ENCODE measurements around the gene ANKRD1.

The ANKRD1 gene

GRCh38 chr10:90888387-90888786 lies 32.5 kb downstream of the ANKRD1 start:
- no peaks in the 10 kb centered on the region for H4K20me1 ChIP-seq (ENCODE audit: insufficient read depth, low read length)
- H3K9me3 ChIP-seq (ENCODE audit: insufficient read depth, low read length), result no peaks in the 10 kb centered on the region
- no peaks in the 10 kb centered on the region for H3K79me2 ChIP-seq (ENCODE audit: low read length)
- no peak overlapping the region for H3K4me3 ChIP-seq (ENCODE audit: low read length)
- no peak overlapping the region for H3K27ac ChIP-seq (ENCODE audit: low read length)
- no peak overlapping the region for H3K9ac ChIP-seq (ENCODE audit: low read length)
- no peak overlapping the region for H3K4me2 ChIP-seq (ENCODE audit: low read length)
- H3K4me1 ChIP-seq (ENCODE audit: low read length), result no peaks in the 10 kb centered on the region
- H2AFZ ChIP-seq (ENCODE audit: low read depth, low read length), result no peak overlapping the region
- TF ChIP-seq CTCF (IDR thresholded peaks at IDR 0.05; ENCODE audit: low read depth, low read length) (no peak), EZH2phosphoT487 (IDR thresholded peaks at IDR 0.05; ENCODE audit: low read depth) (no peak)
- no peaks in the 10 kb centered on the region for H3K27me3 ChIP-seq (ENCODE audit: low read depth, low read length)
- peaks cover 43% of the 10 kb centered on the region for H3K36me3 ChIP-seq (replicated peaks; ENCODE audit: low read depth, low read length)

GRCh38 chr10:90887555-90887954 lies 33.3 kb downstream of the ANKRD1 start:
- Histone ChIP-seq H3K79me2 (ENCODE audit: low read length) (no peaks in the 10 kb centered on the region), H3K9ac (ENCODE audit: low read length) (no peak overlapping the region), H3K4me2 (ENCODE audit: low read length) (no peak overlapping the region), H2AFZ (ENCODE audit: low read depth, low read length) (no peak overlapping the region), H3K27me3 (ENCODE audit: low read depth, low read length) (no peaks in the 10 kb centered on the region), H3K4me3 (ENCODE audit: low read length) (no peak overlapping the region), H3K4me1 (ENCODE audit: low read length) (no peaks in the 10 kb centered on the region), H3K36me3 (replicated peaks; ENCODE audit: low read depth, low read length) (peaks cover 41% of the 10 kb centered on the region), H4K20me1 (ENCODE audit: insufficient read depth, low read length) (no peaks in the 10 kb centered on the region), H3K9me3 (ENCODE audit: insufficient read depth, low read length) (no peaks in the 10 kb centered on the region), H3K27ac (ENCODE audit: low read length) (no peak overlapping the region)
- TF ChIP-seq EZH2phosphoT487 (IDR thresholded peaks at IDR 0.05; ENCODE audit: low read depth) (no peak), CTCF (IDR thresholded peaks at IDR 0.05; ENCODE audit: low read depth, low read length) (no peak)

- Histone ChIP-seq H3K27me3 (ENCODE audit: low read depth, low read length) (no peaks in the 10 kb centered on the region), H3K36me3 (replicated peaks; ENCODE audit: low read depth, low read length) (peaks cover 33% of the 10 kb centered on the region), H3K79me2 (ENCODE audit: low read length) (no peaks in the 10 kb centered on the region), H3K27ac (ENCODE audit: low read length) (no peak overlapping the region), H3K9ac (ENCODE audit: low read length) (no peak overlapping the region), H3K9me3 (ENCODE audit: insufficient read depth, low read length) (no peaks in the 10 kb centered on the region), H4K20me1 (ENCODE audit: insufficient read depth, low read length) (no peaks in the 10 kb centered on the region), H3K4me3 (ENCODE audit: low read length) (no peak overlapping the region), H3K4me1 (ENCODE audit: low read length) (no peaks in the 10 kb centered on the region), H2AFZ (ENCODE audit: low read depth, low read length) (no peak overlapping the region), H3K4me2 (ENCODE audit: low read length) (no peak overlapping the region)
- no peak for TF ChIP-seq CTCF (IDR thresholded peaks at IDR 0.05; ENCODE audit: low read depth, low read length)
- no peak for TF ChIP-seq EZH2phosphoT487 (IDR thresholded peaks at IDR 0.05; ENCODE audit: low read depth)
Observed at GRCh38 chr10:90885176-90885575, 35.7 kb downstream of the ANKRD1 start.

GRCh38 chr10:90884431-90884830 lies 36.5 kb downstream of the ANKRD1 start:
- Histone ChIP-seq H4K20me1 (ENCODE audit: insufficient read depth, low read length) (no peaks in the 10 kb centered on the region), H3K79me2 (ENCODE audit: low read length) (no peaks in the 10 kb centered on the region), H3K27ac (ENCODE audit: low read length) (no peak overlapping the region), H3K36me3 (replicated peaks; ENCODE audit: low read depth, low read length) (peaks cover 36% of the 10 kb centered on the region), H3K4me1 (ENCODE audit: low read length) (no peaks in the 10 kb centered on the region), H3K4me2 (ENCODE audit: low read length) (no peak overlapping the region), H3K9ac (ENCODE audit: low read length) (no peak overlapping the region), H3K9me3 (ENCODE audit: insufficient read depth, low read length) (no peaks in the 10 kb centered on the region), H3K27me3 (ENCODE audit: low read depth, low read length) (no peaks in the 10 kb centered on the region), H2AFZ (ENCODE audit: low read depth, low read length) (no peak overlapping the region), H3K4me3 (ENCODE audit: low read length) (no peak overlapping the region)
- TF ChIP-seq CTCF (IDR thresholded peaks at IDR 0.05; ENCODE audit: low read depth, low read length) (no peak), EZH2phosphoT487 (IDR thresholded peaks at IDR 0.05; ENCODE audit: low read depth) (no peak)

Data from OCI-LY3 (cell line).